Endothelial cell of umbilical vein (primary cell): ENCODE results near the gene SCN4A. TPM values are rescaled to one million over a fixed set of nuclear protein-coding genes. Genes with fewer than 3 reads are reported as not detected.

Experiments
- BruUV-seq: library from RNA; stranded (reverse); fragments of 400-500 nt; replicated peaks from 2 replicates; lab custom pipeline; 2021; lab: Mats Ljungman, UMichigan
- CTCF ChIA-PET: fragments of 300-600, 350-600 bp; sonication (Branson Sonifier 250); formaldehyde crosslinking; loops from one replicate; lab custom pipeline; 2021; ENCODE audit warnings: antibody characterized with exemption, inconsistent platforms; lab: Charles Lee
- POLR2A ChIA-PET: fragments of 300-600, 350-600 bp; sonication (Branson Sonifier 250); formaldehyde crosslinking; loops from one replicate; lab custom pipeline; 2021; ENCODE audit warnings: antibody characterized with exemption, inconsistent platforms; lab: Charles Lee
- DNase-seq: peaks from one replicate; pipeline ENCODE4 v3.0.0-alpha.2; 2011; ENCODE audit warnings: low read depth, low spot score
- FAIRE-seq: peaks from 2 replicates; lab custom pipeline; 2011; peaks lifted over from hg19 to GRCh38; lab: Jason Lieb, UNC
- H2AFZ ChIP-seq: 2 replicates; pipeline ENCODE4 v1.6.0; 2012; ENCODE audit warnings: low read depth, low read length, control low read depth, inconsistent platforms
- H3K27ac ChIP-seq: 2 replicates; pipeline ENCODE4 v1.5.1; 2011; ENCODE audit warnings: low read depth, mild to moderate bottlenecking, control low read depth, low read length, moderate library complexity; ENCODE audit not compliant: insufficient read depth
- H3K27me3 ChIP-seq, 2 experiments: 2 replicates each; pipeline versions ENCODE4 v1.6.0 to v1.6.1; 2011; ENCODE audit warnings: low read length in 2 of 2, mixed read lengths in 1 of 2; ENCODE audit not compliant: control insufficient read depth in 2 of 2, insufficient read depth in 2 of 2
- H3K36me3 ChIP-seq, 2 experiments: 2 replicates in 1 of 2; 3 replicates in 1 of 2; pipeline ENCODE4 v1.5.1; 2011; ENCODE audit warnings: low read length in 2 of 2, mild to moderate bottlenecking in 1 of 2, moderate library complexity in 1 of 2; ENCODE audit not compliant: control insufficient read depth in 2 of 2, insufficient read depth in 2 of 2; ENCODE audit errors: extremely low read depth in 1 of 2
- H3K4me1 ChIP-seq: 3 replicates; pipeline ENCODE4 v1.5.1; 2011; ENCODE audit warnings: mild to moderate bottlenecking, low read length; ENCODE audit not compliant: control insufficient read depth, insufficient read depth; ENCODE audit errors: extremely low read depth
- H3K4me2 ChIP-seq: 2 replicates; pipeline ENCODE4 v1.6.1; 2011; ENCODE audit warnings: low read length, control low read depth, mixed read lengths; ENCODE audit not compliant: insufficient read depth
- H3K4me3 ChIP-seq, 3 experiments: fragments of 200-600 bp in 1 of 3; sonication (generic), shearing (Covaris generic) in 1 of 3; replicated peaks in 1 of 3; 2 replicates each; pipeline ENCODE4 v1.5.1; 2011 to 2016; ENCODE audit warnings: control low read depth in 3 of 3, low read length in 3 of 3, mild to moderate bottlenecking in 2 of 3, inconsistent platforms in 1 of 3, low read depth in 1 of 3, moderate library complexity in 1 of 3; ENCODE audit not compliant: insufficient read depth in 1 of 3
- H3K79me2 ChIP-seq: 2 replicates; pipeline ENCODE4 v1.6.0; 2012; ENCODE audit warnings: low read length, inconsistent platforms; ENCODE audit not compliant: control insufficient read depth, insufficient read depth
- H3K9ac ChIP-seq: replicated peaks from 2 replicates; pipeline ENCODE3; 2011; ENCODE audit warnings: low read length, control low read depth; ENCODE audit not compliant: insufficient read depth; ENCODE audit errors: extremely low read depth
- H3K9me1 ChIP-seq: replicated peaks from 3 replicates; pipeline ENCODE4 v1.6.0; 2011; ENCODE audit warnings: mild to moderate bottlenecking, low read length; ENCODE audit not compliant: control insufficient read depth, insufficient read depth; ENCODE audit errors: extremely low read depth
- H3K9me3 ChIP-seq: replicated peaks from 2 replicates; pipeline ENCODE4 v1.5.1; 2012; ENCODE audit warnings: low read length, inconsistent platforms; ENCODE audit not compliant: control insufficient read depth, insufficient read depth
- H4K20me1 ChIP-seq: replicated peaks from 2 replicates; pipeline ENCODE3; 2011; ENCODE audit warnings: mild to moderate bottlenecking, low read length; ENCODE audit not compliant: control insufficient read depth, insufficient read depth; ENCODE audit errors: extremely low read depth
- CTCF ChIP-seq, 2 donors: IDR thresholded peaks; 1 replicate in 1 of 2; 2 replicates in 1 of 2; pipeline ENCODE4 v1.5.1; 2011; ENCODE audit warnings: low read length in 2 of 2, mild to moderate bottlenecking in 2 of 2, moderate library complexity in 2 of 2, control low read depth in 1 of 2, inconsistent platforms in 1 of 2, low read depth in 1 of 2; ENCODE audit not compliant: insufficient read depth in 1 of 2; ENCODE audit errors: extremely low read depth in 1 of 2
- FOS ChIP-seq: IDR thresholded peaks from 2 replicates; pipeline ENCODE4 v1.6.1; 2011; ENCODE audit warnings: mild to moderate bottlenecking, low read length, moderate library complexity, borderline replicate concordance; ENCODE audit not compliant: insufficient read depth
- GATA2 ChIP-seq: IDR thresholded peaks from 2 replicates; pipeline ENCODE4 v1.7.0; 2011; ENCODE audit warnings: low read depth, mild to moderate bottlenecking, moderate library complexity, mixed read lengths, low read length; ENCODE audit not compliant: insufficient read length, insufficient read depth
- JUN ChIP-seq: IDR thresholded peaks from 2 replicates; pipeline ENCODE4 v1.6.1; 2011; ENCODE audit warnings: borderline replicate concordance, low read depth; ENCODE audit not compliant: insufficient read length, insufficient read depth
- MAX ChIP-seq: IDR thresholded peaks from 2 replicates; pipeline ENCODE4 v1.6.1; 2011; ENCODE audit not compliant: insufficient read depth, insufficient read length
- MYC ChIP-seq: IDR thresholded peaks from one replicate; pipeline ENCODE4 v1.6.1; 2011; ENCODE audit warnings: mild to moderate bottlenecking, low read depth, low read length
- POLR2AphosphoS5 ChIP-seq: IDR thresholded peaks from 2 replicates; pipeline ENCODE4 v1.6.1; 2012; ENCODE audit warnings: low read depth, mild to moderate bottlenecking, control low read depth, low read length, moderate library complexity; ENCODE audit not compliant: insufficient read depth
- dilution Hi-C: fragments of 300-500 bp; cut with MboI; formaldehyde crosslinking; loops from one replicate; pipeline ENCODE4 v1.15.0; 2019; ENCODE audit warnings: low sequenced_read_pairs; ENCODE audit not compliant: extremely low pct_ligation_motif_present
- intact Hi-C: fragments of 100-400 bp; cut with micrococcal nuclease; formaldehyde crosslinking; loops from one replicate; pipeline ENCODE4 v1.10.0; 2022
- polyA plus RNA-seq, 4 experiments: library from polyadenylated mRNA; depleted of rRNA in 3 of 4; stranded (reverse) in 3 of 4; unstranded in 1 of 4; fragments of >200 nt; gene quantifications; 2 replicates each; pipeline versions ENCODE4 v1.2.1 to v1.2.3, GENCODE V29; 2011 to 2012; ENCODE audit warnings: missing spikeins in 1 of 4
- total RNA-seq: library from RNA; stranded (reverse); gene quantifications from 2 replicates; pipeline ENCODE4 v1.2.3, GENCODE V29; 2021

The SCN4A gene
- total and polyA plus RNA-seq, 2 donors (not counting 3 experiments of a cell fraction or from before 2014, with no cell fraction given): 0.01 to 0.40 TPM

- intact Hi-C loops: loop anchor here (1.0 kb wide), 1 partner anchor 26 kb away; no protein-coding TSS in a partner anchor
- Histone ChIP-seq H4K20me1 (no peaks in the 10 kb centered on the region), H3K79me2 (peaks cover 13% of the 10 kb centered on the region), H3K27me3 (no peaks in the 10 kb centered on the region), H3K4me1 (peaks cover 50% of the 10 kb centered on the region), H3K9me1 (no peaks in the 10 kb centered on the region), H3K9me3 (no peaks in the 10 kb centered on the region), H3K4me3 (peak overlapping the region in 2 of 3 experiments; percentile 12 to 37), H3K4me2 (no peak overlapping the region), H2AFZ (no peak overlapping the region), H3K36me3 (peaks cover 15% of the 10 kb centered on the region in 2 experiments), H3K9ac (no peak overlapping the region), H3K27ac (no peak overlapping the region)
- DNase-seq (no peak), FAIRE-seq (no peak)
- POLR2A ChIA-PET: interaction anchor here (0.7 to 1.1 kb wide), 4 partner anchors 22 to 146 kb away, joined by 3 to 5 read pairs (median 4); no protein-coding TSS in a partner anchor
- CTCF ChIA-PET: interaction anchor here (0.8 to 6.6 kb wide), 9 partner anchors 9 to 283 kb away, joined by 4 to 113 read pairs (median 17); partner anchors contain the start of genes GH1 and ICAM2
- BruUV-seq: no TSS peak
- TF ChIP-seq JUN (no peak), GATA2 (no peak), CTCF (IDR thresholded peaks at IDR 0.05; ENCODE audit: extremely low read depth in 1 of 2, insufficient read depth in 1 of 2, low read depth in 1 of 2, low read length in 2 of 2) (no peak), MYC (no peak), MAX (no peak), POLR2AphosphoS5 (peak; percentile 42), FOS (no peak)
- dilution Hi-C loops: no loop called here
Measured at GRCh38 chr17:63998721-63999679, 26.3 kb upstream of the SCN4A start.
